H1 (cell line): ENCODE results near the gene TEX38.

Experiments
- CHD1 ChIP-seq: IDR thresholded peaks from 2 replicates; pipeline ENCODE4 v1.6.1; 2012; ENCODE audit warnings: low read depth, low read length, improper control_type of control experiment
- EP300 ChIP-seq, 2 experiments: IDR thresholded peaks; 1 replicate in 1 of 2; 2 replicates in 1 of 2; pipeline ENCODE4 v1.6.1; 2011 to 2012; ENCODE audit warnings: low read depth in 2 of 2, low read length in 2 of 2, mild to moderate bottlenecking in 2 of 2, borderline replicate concordance in 1 of 2, inconsistent platforms in 1 of 2, moderate library complexity in 1 of 2
- KDM1A ChIP-seq: fragments of 200-600, 300-600 bp; sonication (generic); IDR thresholded peaks from 2 replicates; pipeline ENCODE4 v1.7.1; 2016; ENCODE audit warnings: mild to moderate bottlenecking, low read length, borderline replicate concordance
- POLR2A ChIP-seq, 2 experiments: IDR thresholded peaks; 1 replicate in 1 of 2; 2 replicates in 1 of 2; pipeline ENCODE4 v1.6.1; 2011; ENCODE audit warnings: low read depth in 2 of 2, low read length in 2 of 2, mild to moderate bottlenecking in 2 of 2; ENCODE audit errors: control extremely low read depth in 1 of 2
- POLR2AphosphoS5 ChIP-seq: IDR thresholded peaks from 2 replicates; pipeline ENCODE4 v1.6.1; 2011; ENCODE audit warnings: low read depth, low read length
- TAF1 ChIP-seq: IDR thresholded peaks from 2 replicates; pipeline ENCODE4 v1.6.1; 2011; ENCODE audit warnings: mild to moderate bottlenecking, low read depth, low read length
- YY1 ChIP-seq: IDR thresholded peaks from 2 replicates; pipeline ENCODE4 v1.6.1; 2011; ENCODE audit warnings: low read depth, mild to moderate bottlenecking, low read length
- TF ChIP-seq, protein P1 (sequence below): IDR thresholded peaks from 2 replicates; pipeline ENCODE4 v1.6.1; 2012; ENCODE audit warnings: low read length, inconsistent platforms
- TF ChIP-seq, protein P2 (sequence below), 3 experiments: IDR thresholded peaks; 1 replicate in 2 of 3; 2 replicates in 1 of 3; pipeline versions ENCODE4 v1.5.1 to v1.6.1; 2011; ENCODE audit warnings: low read length in 3 of 3, mild to moderate bottlenecking in 3 of 3, inconsistent platforms in 2 of 3, low read depth in 1 of 3, moderate library complexity in 1 of 3; ENCODE audit not compliant: insufficient read depth in 1 of 3; ENCODE audit errors: control extremely low read depth in 1 of 3
- TF ChIP-seq, protein P3 (sequence below): IDR thresholded peaks from 2 replicates; pipeline ENCODE4 v1.6.1; 2011; ENCODE audit warnings: low read length, improper control_type of control experiment
- TF ChIP-seq, protein P4 (sequence below): IDR thresholded peaks from 2 replicates; pipeline ENCODE4 v1.6.1; 2012; ENCODE audit warnings: inconsistent platforms

DNA sequence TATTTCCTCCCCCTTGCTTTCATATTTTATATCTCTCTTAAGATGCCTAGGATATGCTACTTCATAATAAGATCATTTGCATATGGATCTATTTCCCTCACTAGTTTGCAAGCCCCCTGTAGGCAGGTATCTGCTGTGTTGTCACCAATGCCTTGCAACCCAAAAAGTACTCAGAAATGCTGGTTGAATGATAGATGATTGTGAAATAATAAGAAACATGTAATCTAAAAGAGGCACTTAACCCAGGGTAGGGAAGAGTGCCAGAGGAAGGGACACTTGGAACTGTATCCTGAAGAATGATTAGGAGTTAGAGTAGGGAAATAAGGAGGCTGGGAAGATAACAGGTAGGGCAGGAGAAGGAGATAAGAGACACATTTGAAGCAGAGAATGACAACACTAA, 15.8 kb upstream of the TEX38 start:
- TF ChIP-seq EP300 (IDR thresholded peaks at IDR 0.05; ENCODE audit: borderline replicate concordance in 1 of 2, low read depth in 2 of 2, low read length in 2 of 2) = no peak
- no peak for TF ChIP-seq POLR2A (IDR thresholded peaks at IDR 0.05; ENCODE audit: control extremely low read depth in 1 of 2, low read depth in 2 of 2, low read length in 2 of 2)
- no peak for TF ChIP-seq POLR2AphosphoS5
- TF ChIP-seq, protein P1, sequence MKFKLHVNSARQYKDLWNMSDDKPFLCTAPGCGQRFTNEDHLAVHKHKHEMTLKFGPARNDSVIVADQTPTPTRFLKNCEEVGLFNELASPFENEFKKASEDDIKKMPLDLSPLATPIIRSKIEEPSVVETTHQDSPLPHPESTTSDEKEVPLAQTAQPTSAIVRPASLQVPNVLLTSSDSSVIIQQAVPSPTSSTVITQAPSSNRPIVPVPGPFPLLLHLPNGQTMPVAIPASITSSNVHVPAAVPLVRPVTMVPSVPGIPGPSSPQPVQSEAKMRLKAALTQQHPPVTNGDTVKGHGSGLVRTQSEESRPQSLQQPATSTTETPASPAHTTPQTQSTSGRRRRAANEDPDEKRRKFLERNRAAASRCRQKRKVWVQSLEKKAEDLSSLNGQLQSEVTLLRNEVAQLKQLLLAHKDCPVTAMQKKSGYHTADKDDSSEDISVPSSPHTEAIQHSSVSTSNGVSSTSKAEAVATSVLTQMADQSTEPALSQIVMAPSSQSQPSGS = no peak
- TF ChIP-seq, protein P2, sequence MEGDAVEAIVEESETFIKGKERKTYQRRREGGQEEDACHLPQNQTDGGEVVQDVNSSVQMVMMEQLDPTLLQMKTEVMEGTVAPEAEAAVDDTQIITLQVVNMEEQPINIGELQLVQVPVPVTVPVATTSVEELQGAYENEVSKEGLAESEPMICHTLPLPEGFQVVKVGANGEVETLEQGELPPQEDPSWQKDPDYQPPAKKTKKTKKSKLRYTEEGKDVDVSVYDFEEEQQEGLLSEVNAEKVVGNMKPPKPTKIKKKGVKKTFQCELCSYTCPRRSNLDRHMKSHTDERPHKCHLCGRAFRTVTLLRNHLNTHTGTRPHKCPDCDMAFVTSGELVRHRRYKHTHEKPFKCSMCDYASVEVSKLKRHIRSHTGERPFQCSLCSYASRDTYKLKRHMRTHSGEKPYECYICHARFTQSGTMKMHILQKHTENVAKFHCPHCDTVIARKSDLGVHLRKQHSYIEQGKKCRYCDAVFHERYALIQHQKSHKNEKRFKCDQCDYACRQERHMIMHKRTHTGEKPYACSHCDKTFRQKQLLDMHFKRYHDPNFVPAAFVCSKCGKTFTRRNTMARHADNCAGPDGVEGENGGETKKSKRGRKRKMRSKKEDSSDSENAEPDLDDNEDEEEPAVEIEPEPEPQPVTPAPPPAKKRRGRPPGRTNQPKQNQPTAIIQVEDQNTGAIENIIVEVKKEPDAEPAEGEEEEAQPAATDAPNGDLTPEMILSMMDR (IDR thresholded peaks at IDR 0.05; ENCODE audit: control extremely low read depth in 1 of 3, insufficient read depth in 1 of 3, low read depth in 1 of 3, low read length in 3 of 3) = no peak
- TF ChIP-seq CHD1 = no peak
- TF ChIP-seq TAF1 = no peak
- TF ChIP-seq YY1 = no peak
- TF ChIP-seq, protein P3, sequence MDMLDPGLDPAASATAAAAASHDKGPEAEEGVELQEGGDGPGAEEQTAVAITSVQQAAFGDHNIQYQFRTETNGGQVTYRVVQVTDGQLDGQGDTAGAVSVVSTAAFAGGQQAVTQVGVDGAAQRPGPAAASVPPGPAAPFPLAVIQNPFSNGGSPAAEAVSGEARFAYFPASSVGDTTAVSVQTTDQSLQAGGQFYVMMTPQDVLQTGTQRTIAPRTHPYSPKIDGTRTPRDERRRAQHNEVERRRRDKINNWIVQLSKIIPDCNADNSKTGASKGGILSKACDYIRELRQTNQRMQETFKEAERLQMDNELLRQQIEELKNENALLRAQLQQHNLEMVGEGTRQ = no peak
- no peak for TF ChIP-seq KDM1A
- TF ChIP-seq, protein P4, sequence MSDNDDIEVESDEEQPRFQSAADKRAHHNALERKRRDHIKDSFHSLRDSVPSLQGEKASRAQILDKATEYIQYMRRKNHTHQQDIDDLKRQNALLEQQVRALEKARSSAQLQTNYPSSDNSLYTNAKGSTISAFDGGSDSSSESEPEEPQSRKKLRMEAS = no peak
